GM21390 (cell line): ENCODE data around the gene EFEMP1.

Experiments used
- ATAC-seq: cut with Tn5 transposase; IDR thresholded peaks from one replicate; pipeline ENCODE4 v1.9.1; 2021; ENCODE audit not compliant: unreplicated experiment

EFEMP1 gene, protein sequence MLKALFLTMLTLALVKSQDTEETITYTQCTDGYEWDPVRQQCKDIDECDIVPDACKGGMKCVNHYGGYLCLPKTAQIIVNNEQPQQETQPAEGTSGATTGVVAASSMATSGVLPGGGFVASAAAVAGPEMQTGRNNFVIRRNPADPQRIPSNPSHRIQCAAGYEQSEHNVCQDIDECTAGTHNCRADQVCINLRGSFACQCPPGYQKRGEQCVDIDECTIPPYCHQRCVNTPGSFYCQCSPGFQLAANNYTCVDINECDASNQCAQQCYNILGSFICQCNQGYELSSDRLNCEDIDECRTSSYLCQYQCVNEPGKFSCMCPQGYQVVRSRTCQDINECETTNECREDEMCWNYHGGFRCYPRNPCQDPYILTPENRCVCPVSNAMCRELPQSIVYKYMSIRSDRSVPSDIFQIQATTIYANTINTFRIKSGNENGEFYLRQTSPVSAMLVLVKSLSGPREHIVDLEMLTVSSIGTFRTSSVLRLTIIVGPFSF

DNA sequence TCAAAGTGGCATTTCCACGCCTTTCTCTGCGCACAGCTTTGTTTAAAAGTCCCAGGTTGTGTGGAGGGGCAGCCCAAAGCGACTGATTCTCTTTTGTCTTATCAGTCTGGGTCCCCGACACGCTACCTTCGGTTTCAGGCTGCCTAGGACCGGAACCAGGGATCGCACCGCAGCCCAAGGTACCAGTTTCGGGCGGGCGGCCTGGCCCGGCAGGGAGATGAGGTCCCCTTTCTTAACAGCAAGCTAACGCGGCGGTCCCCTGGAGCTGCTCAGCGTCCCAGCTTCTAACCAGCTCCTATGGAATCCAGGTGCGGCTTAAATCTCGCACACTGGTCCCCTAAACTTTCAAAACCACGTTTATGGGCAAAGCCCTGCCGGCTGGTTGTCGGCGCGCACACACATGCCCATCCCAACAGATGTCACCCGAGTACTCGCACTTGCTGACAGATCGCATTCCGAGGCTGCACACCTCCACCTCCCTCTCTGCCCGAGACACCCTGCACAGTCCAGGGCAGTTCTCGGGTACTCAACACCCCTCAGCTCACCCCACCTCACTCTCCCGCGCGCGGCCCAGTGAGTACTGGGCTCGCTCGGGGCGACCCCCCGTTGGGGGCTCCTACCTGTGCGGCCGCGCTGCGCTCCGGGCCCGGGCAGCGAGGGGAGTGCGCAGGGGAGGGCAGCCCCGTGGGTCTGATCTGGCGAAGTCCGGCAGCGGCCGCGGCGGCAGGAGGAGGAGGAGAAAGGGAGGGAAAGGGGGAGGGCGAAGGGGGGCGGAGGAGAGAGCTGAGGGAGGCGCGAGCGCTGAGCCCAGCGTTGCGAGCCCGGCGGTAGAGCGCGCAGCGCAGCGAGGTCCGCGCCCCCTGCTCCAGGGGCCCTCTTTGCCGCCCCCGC lies at the start of gene EFEMP1:
Gene EFEMP1 (minus strand): TSS at position 692 of the 891 bp plus-strand sequence. CDS start 1,342 bp downstream, outside the sequence.
- ATAC-seq = peak; percentile 74

DNA sequence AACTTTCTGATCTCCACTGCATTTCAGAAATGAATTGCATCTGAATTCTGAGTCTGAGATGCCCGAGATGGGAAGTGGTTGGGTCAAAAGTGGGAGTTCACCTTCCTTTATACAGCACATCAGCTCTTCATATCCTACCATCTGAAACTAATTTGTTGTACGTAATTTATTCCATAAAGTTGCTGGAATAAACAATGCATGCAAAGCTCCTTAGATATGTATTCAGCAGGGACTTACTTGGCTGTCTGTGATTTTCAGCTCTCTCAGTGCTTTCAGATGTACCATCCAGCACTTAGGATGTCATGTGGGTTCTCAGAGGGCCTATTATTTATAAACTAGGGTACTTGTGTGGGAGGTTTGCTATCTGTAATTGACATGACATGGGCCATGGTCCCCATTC lies 46.9 kb upstream of the EFEMP1 start:
- no peak for ATAC-seq

DNA sequence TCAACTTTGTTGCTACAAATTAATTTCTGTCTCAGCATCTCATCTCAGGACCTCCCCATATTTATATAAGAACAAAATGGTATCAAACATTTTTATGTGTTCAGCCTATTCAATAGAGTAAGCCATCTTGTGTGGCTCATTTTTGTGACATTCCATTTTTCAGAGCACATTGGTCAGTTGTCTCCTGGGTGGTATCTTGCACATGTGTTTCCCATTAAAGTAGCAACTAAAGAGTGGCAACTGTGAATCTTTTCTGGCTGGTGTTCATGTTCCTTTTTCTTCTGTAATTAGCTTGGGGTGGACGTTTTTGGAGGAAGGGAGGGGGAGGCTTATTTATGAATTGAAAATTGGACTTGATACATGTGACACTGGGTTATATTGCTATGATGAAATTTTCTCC lies 45.4 kb upstream of the EFEMP1 start:
- no peak for ATAC-seq

DNA sequence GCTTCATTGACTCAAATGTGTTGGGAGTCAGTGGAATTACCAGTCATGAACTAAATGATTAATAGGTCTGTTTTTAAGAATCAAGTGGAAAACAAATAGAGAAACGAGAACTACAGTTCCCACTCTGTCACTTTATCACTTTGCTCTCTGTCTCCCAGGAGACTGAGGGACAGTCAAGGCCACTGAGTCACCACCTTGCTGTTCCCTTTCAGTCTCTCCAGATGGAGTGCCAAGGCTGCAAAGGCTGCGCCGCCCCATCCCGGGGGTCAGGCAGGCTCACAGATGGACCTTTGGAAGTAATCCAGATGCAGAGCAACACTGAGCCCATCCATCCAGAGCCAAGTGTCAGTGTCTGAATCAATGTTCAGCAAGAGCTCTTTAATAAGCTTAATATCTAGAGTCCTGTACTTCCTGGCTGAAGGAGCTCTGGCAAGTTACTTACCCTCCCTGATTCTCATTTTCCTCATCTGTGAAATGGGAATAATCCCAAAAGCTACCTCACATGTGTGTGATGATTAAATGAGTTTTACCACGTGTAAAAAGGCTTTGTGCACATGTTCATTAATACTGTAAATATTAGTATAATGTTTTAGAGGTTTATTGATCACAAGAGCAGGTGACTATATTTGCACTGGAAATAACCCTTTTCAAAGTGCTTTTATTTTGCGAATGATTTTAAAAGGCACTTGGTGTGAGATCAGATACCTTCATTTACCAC lies 43.0 kb upstream of the EFEMP1 start:
- ATAC-seq = no peak

DNA sequence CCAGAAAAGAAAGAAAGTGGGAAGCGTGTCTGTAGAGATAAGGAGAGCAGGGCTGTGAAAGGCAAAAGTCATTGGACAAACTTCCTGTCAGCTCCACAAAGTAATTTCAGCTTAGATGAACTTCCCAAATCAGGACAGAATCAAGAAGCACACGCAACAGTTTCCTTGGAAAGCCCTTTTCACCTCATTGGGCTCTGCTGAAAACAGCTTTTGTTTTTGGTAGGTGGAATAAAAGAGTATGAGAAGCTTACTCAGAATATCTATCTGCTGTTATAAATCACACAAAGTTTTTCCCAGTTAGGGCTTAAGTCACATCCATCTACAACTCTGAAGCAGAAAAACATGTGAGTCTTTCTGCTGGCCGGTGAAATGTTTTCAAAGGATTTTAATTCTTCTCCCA lies 42.4 kb upstream of the EFEMP1 start:
- ATAC-seq = no peak

DNA sequence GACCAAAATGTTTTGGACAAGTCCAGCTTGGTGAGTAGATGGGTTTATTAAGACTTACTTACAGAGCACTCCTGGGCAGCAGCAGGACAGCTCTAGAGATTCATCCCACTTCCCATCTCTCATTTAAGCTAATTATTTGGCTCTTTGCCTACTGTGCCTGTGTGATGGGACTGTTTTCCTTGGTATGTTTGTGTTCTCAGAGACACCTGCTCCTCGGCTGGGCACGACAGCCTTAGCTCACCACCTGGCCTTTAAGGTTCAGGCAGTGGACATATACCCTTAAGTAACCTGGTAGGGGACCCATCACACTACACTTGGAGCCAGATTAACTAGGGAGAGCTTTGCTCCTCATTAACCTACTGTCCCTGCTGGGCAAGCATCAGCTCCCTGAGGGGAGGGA lies 41.7 kb upstream of the EFEMP1 start:
- no peak for ATAC-seq

DNA sequence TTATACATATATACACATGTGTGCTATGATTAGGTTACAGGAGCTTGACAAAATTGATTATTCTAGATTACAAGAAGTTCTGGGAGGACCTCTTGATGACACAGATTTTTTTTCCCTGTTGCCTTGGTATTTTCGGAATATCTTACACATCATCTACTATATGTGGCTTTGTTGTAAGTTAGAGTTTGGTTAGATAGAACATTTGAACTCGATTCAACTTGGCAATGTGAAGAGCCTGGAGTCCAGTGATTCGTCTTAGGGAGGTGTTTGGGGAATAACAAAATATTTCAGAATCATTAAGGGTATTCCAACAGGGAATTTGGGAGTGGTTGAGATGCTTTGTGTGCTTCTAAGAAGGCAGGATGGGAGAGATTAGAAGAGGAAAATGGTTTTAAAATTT lies 39.3 kb upstream of the EFEMP1 start:
- ATAC-seq = no peak

DNA sequence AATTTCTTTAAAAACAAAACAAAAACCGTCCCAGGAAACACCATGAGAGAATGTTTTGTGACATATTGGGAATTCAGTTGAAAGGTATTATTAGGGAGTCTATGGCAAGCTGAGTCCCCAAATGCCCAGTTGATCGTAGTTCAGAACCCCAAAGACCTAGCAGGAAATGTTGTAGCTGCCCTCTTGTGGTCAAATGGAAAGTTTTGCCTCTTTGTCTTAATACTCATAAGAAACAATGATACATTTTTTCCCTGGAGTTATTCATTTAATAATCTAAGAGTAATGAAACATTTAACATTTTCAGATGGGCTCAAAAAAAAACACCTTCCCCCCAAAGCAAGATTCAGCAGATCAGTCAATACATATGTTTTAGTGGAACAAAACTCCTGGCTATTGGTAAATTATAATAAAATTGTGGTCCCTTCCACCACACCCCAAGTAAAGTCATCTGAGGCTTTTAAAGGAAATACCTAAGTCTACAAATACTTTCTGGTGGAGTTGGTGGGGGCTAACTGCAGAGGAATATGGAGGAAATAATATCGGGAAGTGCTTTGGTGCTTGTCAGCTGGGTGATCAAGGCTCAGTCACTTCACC lies 37.8 kb upstream of the EFEMP1 start:
- ATAC-seq = no peak

DNA sequence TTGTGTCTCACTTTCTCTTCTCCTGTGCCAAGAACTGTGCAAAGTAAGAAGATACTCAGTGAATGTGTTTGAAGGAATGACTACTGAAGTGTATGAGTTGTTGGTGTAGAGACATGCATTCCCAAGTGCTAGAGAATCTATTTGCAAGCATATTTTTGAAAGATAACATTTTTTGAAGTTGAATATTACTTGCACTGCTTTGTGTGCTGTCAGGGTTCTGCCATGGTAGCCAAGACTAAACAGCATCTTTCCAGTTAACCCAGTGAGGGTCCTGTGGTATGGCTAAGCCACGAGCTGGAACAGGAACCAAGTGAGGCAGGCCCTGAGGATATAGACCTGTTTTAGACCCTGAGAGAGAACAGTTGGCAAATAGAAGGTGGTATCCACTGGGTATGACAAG lies 35.2 kb upstream of the EFEMP1 start:
- no peak for ATAC-seq

DNA sequence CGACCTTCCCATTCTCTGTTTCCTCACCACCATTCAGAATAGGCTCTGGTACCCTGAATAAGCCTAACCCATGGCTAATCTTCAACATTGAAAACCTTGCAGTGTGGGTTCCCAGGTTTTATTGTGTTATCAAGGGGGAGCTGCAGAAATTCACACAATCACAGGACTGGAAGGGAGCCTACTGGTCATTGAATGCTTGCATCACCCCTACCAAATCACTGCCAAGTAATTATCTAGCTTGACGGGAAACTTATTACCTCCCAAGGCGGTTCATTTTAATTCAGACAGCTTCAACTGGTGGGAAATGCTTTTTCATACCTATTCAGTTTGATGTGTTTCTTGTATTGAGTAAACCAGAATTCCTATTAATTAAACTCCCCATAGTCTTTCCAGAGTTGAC lies 33.6 kb upstream of the EFEMP1 start:
- ATAC-seq = no peak

DNA sequence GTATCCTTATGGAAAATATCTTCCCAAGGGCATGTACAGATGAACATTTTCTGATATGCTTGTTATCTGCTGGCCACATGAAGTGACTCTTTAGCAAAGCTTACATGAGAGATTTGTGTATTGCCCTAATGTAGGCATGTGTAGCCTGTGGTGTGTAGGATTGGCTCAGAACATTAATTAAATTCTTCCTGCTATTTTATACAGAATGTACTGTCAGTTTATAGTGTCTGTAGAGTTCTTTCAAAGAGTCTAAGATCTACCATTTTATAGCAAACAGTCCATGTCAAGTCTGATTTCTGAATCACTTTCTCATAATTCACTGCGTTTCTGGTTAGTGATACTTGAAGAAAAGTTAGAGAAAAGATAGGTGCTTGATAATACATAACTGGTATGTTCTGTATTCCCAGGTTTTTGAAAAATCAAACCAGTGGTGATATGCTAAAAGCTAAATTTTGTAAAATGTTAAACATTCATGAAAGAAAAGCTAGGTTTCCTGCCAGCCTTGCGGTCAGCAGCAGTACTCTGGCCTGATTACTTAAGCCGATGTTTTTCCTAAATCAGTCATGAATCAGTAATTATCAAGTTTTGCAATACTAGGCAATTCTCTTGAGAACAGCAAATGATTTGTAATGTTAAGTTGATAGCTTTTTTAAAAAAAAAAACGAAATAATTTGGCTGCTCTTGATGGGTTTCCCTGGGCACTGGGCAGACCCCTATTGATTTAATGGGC lies 30.9 kb upstream of the EFEMP1 start:
- no peak for ATAC-seq

DNA sequence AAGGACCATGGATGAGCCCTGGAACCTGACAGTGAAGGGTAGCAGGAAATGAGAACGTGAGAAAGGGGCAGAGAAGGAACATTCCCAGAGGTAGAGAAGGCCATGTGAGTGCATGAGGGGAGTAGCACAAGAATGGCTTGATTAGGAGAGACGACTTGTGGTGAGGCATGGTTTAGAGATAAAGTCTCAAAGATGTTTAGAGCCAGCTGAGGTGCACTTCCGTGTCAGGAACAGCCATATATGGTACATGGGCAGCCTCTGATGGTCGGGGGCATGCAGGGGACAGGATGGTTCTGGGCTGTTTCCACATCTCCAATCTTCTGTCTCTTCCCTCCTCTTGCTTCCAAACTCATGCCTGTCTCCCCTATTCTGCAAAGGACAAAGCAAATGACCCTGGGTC lies 28.8 kb upstream of the EFEMP1 start:
- no peak for ATAC-seq

DNA sequence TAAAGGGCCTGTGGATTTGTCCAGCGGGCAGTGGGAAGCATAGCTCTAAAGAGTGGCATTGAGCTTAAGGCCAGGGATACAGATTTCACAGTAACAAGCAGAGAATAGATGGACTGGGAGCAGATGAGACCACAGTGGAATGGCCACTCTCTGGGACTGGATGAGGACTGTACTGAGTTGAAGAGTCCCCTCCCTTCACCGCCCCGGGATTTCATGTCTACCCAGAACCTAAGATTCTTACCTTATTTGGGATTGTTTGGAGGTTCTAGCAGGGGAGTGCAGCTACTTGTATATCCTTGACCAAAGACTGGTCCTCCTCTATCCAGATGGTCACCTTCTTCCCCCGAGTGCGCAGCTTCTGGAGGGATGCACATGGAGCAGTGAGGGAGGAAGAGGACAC lies 28.0 kb upstream of the EFEMP1 start:
- ATAC-seq = no peak

DNA sequence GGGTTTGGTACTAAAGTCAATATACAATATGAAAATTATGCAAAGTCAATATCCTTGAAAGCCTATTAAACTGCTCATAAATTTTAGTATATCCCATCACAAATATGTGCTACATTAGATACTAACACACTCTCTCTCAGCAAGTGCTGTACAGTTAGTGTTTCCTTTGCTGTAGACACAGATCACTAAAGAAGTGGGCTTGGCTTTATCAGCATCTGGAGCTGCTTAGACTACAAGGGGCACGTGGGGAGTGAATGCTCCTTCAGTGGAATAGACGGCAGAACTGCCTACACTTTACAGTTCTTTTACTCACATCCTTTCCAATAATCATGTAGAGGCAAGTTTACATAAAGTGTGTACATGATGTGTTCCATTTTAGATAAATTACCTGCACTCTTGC lies 26.0 kb upstream of the EFEMP1 start:
- ATAC-seq = no peak

DNA sequence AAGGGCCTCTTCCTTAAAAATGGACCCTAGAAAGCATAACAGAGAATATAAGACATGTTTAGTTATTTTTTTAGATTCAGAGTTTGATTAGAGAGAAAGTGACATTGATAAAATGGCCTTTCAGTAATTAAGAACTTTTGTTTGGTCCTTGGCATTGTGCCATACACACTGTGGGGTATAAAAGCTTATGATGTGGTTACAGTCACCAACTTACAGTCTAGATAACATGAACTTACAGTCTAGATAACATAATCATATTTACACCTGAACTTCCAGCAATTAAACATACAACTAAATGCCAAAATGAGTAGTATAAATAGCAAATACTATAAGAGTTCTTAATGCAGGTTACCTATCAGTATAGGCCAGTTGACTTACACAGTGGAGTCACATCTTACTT lies 25.6 kb upstream of the EFEMP1 start:
- ATAC-seq = no peak

DNA sequence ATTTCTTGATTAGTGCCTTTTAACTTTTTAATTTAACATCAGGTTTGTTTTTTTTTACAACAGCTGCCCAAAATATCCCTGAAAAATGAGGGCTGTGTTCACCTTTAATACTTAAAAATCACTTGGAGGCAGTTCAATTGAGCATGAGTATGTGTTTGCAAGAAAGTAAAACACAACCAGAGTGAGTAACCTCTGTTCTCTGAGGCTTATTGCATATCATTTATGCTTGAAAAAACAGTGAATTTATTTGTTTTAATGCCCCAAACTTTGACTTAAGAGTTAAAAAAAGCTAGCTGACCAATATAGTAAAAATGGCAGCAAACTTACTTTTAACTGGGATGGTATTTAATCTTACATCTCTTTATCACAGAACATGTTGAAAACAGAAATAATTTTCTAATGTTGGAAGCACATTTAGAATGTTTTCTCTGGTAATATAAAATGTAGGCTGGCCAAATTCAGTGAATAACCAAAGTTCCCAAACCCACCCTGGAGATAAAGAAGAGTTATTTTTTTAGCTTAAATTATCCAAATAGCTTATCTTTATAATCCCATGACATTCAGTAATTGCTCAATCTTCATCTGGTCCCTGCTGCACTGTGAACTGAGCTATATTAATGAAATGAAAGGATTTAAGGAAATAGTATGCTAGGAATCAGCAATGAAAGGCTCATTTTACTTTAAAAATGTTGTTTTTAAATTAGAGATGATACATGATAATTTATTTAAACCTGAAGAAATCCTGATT lies 24.8 kb upstream of the EFEMP1 start:
- ATAC-seq = no peak

DNA sequence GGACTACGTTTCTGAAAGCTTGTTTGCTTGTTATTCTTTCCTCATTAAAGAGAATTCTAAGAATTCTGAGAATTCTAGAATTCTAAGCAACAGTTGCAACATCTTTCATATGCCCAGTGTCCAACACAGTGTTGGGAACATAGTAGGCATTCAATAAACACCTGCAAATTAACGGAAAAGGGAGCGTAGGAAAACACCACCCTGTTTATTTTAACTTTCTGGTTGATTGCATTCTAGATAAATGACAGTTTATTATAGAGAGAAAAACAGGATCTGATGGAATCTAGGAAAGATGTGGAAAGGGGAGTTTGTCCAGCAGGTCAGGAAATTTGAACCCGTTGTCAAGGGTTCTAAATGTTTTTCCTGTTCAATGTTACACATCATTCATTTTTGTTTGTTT lies 24.2 kb upstream of the EFEMP1 start:
- no peak for ATAC-seq

DNA sequence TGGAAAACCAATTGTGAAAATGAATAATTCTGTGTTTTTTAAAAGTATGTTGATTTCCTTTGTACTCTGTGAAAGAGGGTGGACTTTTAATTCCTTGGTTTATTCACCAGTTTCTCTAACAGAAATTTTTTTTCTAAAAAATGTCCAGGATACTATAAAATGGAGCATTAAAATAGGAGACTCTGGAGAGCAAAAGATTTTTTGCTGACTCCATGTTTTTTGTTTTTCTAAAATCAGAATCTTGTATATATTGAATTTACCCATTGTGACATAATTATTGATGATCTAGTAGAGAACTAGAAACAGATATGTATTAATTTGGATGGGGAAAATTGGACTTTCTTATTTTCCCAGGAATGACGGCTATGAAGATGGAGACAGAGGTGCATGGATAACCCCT lies 23.2 kb upstream of the EFEMP1 start:
- no peak for ATAC-seq

DNA sequence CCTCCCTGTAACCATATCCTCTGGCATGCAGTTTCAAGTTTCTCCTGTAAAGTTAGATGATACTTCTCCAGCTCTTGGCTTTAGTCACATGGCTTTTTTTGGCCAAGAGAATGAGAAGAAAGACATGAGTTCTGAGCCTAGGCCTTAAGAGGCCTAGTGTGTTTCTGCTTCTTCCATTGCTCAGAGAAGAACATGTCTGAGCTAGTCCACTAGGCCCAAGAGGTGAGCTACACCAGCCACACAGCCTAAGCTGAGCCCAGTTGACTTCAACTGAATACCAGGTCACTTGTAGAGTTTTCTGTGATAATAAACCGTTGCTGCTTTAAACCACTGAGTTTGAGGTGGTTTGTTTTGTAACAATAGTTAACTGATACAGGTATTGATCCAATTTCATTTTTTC lies 19.9 kb upstream of the EFEMP1 start:
- no peak for ATAC-seq

DNA sequence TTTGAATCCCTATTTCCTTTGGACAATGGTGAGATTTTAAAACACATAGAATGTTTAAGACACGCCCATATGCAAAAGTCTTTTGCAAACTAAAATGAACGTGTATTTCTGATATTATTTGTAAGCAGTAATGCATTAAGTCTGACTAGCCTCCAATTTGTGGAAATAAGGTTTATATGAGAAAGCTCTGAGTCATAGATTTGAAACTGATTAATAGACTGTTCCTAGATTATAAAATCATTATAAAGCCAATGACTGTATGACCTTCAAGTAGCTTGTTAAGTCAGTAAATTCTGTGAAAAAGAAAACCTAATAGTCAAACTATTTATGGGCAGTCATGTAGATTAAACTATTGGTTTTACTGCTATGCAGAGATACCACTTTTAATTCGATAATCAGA lies 12.8 kb upstream of the EFEMP1 start:
- no peak for ATAC-seq
